G401.6 (cell line): ENCODE data around the gene A3GALT2.
A peak's percentile ranks its signal among the peaks of the same experiment; 100 is the strongest.
"Not testable (repeated sequence)": the region's sequence is repeated elsewhere in the genome, so short reads cannot be mapped to it uniquely, and the experiment has no call there.

Experiments used
- FAIRE-seq: peaks from 2 replicates; lab custom pipeline; 2012; peaks lifted over from hg19 to GRCh38; lab: Jason Lieb, UNC

Gene A3GALT2

DNA sequence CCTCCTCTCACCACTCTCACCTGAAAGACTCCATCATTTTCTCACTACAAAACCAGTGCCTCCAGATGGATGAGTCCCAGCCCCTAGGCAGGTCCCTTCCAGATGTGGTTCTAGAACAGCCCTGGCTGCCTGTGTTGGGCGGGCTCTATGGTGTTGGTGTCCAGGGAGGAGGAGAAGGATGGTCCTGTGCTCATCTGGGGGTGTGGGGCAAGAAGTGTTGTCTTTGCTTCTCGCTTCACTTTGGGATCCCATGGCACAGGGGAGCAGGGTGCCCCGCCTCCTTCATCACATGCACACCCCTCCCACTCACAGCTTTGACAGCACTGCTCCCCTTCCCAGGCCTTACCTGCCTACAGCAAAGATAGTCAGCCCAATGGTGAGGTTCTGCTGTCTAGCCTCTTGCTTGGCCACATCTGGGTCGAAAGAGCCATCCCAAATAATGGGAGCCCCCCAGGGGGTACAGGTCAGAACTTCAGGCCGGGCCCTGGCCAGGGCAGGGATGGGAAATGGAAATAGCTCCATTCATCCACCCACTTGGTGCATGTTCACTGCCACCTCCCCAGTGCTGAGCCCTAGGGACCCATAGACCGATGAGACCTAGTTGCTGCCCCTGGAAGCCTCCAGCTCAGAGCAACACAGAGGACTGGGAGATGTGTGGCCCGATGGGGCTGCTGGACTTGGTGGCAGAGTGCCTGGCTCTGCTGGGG is 9.0 kb downstream of the A3GALT2 start:
- FAIRE-seq: no peak

GRCh38 chr1:33310702-33311101 is 10.2 kb downstream of the A3GALT2 start:
- FAIRE-seq: no peak

- not testable (repeated sequence) for FAIRE-seq
These were observed 11.5 kb downstream of the A3GALT2 start for GRCh38 chr1:33309351-33309750.

DNA sequence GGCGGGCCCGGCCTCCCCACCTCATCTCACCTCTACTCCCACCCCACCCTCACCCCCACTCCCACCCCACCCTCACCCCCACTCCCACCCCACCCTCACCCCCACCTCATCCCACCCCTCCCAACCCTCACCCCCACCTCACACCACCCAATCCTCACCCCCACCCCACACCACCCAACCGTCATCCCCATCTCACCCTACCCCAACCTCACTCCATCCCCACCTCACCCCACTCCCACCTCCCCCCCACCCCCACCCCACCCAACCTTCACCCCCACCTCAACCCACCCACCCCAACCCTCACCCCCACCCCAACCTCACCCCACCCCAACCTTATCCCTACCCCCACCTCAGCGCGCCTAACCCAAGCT is 13.4 kb downstream of the A3GALT2 start:
- no peak for FAIRE-seq

DNA sequence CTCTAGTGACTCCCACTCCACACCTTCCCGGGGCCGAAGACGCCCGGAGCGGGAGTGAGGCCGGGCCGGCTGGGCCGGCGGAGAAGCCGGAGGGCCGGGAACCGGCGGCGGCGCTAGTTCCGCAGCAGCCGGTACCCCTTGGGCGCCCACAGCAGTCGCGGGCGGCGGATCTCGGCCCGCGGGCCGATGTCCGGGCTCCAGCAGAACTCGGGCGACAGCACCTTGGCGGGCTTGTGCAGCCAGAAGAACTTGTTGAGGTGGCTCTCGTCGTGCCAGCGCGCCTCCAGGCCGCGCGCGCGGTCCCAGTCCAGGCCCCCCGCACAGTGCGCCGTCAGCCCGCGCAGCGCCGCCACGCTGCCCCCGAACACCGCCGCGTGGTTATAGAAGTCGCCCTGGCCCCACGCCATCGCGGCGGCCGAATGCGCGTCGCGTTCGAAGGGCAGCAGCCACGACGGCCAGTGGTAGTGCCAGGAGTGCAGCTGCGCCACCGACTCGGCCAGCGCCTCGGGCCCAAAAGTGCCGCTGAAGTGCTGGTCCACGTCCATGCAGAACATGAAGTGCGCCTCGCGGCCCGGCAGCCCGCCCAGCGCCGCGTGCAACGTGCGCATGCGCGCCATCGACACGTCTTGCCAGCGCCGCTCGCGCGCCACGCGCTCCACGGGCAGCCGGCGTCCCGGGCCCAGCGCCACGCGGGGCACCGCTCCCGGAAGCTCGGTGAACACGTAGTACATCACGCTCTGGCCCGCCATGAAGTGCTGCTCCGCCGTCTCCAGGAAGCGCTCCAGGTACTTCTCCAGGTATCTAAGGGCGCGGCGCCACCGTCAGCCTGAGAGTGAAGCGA is 14.0 kb downstream of the A3GALT2 start:
- FAIRE-seq: no peak

- no peak for FAIRE-seq
These were observed 14.9 kb downstream of the A3GALT2 start for GRCh38 chr1:33305816-33306652.

DNA sequence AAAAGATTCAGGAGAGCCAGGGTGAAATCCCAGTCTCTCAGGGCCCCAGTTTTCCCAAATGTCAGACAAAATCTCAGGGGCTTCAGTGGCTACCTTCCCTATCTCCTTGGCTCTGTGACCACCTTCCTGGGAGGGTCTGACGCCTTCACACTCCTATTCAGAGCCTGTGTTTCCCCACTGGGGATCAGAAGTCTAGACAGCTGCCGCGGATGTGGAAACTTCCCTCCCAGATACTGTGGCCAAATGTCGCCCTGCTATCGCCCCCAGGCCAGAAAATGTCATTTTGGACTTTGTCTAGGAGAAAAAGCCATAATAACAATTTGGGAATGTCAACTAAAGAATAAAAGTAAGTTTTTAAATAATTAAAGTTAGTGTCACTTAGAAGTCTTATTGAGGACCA is 15.9 kb downstream of the A3GALT2 start:
- no peak for FAIRE-seq

GRCh38 chr1:33302325-33302724 is 18.6 kb downstream of the A3GALT2 start:
- FAIRE-seq: no peak

DNA sequence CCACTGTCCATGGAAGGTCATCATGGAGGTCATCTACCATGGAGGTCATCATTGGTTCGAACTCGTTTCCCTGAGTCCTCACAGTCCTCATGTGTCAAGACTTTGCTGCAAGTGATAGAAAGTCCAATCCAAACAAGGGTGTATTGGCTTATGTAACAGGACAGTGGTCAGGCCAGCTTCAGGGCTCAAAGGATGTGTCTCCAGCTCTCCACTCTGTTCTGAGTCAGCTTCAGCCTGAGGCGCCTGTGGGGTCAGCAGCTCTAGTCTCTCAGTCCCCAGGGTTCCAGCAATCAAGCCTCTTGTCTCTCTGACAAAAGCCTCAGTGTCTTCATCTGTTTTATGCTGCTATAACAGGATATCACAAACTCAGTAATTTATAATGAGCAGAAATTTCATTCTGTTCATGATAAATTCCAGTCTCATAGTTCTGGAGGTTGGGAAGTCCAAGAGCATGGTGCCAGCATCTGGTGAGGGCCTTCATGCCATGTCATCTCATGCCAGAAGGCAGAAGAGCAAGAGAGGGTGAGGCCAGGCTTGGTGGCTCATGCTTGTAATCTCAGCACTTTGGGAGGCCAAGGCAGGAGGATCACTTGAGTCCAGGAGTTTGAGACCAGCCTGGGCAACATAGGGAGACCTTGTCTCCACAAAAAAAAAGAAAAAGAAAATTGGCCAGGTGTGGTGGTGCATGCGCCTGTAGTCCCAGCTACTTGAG is 19.5 kb downstream of the A3GALT2 start:
- no peak for FAIRE-seq

GRCh38 chr1:33300673-33301072 is 20.2 kb downstream of the A3GALT2 start:
- no peak for FAIRE-seq

GRCh38 chr1:33299461-33300155 is 21.3 kb downstream of the A3GALT2 start:
- no peak for FAIRE-seq

DNA sequence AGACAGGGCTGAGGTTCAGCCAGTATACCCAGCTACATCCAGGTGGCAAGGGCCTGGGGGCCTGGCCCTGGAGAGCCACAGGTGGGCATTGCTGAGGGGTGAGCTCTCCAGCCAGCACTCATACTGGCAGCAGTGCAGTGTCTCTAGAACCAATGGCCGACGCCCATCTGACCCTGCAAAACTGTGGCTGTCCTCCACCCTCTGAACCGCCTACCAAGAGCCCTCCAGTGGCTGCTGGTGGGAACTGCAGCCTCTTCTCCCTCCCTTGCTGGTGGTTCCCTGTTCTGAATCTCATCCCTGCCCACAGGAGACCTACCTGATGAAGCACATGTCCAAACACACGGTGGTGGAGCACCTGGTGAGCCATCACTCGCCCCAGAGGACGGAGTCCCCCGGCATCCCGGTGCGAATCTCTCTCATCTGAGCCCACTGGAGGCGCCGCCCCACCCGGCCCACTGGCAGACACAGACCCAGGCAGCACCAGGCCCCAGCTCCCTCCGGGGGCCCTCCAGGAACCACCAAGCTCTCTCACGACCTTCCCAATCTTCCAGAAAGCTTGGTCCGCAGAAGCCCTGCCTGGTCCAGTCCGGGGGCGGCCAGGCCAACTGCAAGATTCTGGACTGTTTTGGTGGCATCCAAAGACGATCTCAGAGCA is 22.1 kb downstream of the A3GALT2 start:
- FAIRE-seq: peak; percentile 39

DNA sequence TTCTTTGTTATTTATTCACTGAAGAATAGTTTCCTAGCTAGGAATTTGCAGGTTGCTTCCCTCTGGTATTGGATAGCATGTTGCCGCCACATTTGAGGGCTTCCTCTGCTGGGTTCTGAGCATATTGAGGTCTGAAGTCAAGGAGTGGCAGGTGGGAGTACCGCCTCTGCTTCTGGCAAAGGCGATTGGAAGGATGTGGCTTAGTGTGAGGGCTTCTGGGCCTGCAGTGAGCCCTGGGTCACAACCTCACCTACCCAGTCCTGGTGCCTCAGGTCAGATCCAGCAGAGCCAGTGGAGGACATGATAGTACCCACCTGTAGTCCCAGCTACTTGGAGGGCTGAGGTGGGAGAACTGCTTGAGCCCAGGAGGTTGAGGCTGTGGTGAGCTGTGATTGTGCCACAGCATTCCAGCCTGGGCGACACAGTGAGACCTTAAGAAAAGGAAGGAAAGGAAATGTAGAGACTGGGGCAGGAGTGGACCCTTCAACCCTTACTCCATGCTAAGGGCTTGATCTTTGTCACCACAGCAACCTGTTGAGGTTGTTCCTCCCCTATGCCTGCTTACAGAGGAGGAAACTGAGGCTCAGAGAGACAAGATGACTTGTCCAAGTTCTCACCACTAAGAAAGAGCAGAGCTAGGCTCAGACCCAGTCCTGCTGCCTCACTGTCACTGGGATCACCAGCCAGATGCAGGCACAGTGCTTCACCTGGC is 22.8 kb downstream of the A3GALT2 start:
- no peak for FAIRE-seq

DNA sequence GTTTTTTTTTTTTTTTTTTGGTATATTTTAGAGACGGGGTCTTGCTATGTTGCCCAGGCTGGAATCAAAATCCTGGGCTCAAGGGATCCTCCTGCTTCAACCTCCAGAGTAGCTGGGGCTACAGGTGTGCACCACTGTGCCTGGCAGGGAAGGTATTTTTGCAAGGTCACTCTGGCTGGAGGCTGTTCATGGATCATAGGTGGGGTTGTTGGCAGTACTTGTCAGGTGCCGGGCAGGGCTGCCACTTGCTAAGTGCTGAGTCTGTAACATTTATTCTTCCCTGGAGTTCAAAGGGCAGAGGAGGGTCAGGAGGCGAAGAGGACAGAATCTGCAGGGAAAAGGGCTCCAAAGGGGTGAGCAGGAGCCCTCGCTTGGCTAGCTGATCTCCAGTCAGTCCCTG is 24.1 kb downstream of the A3GALT2 start:
- no peak for FAIRE-seq

DNA sequence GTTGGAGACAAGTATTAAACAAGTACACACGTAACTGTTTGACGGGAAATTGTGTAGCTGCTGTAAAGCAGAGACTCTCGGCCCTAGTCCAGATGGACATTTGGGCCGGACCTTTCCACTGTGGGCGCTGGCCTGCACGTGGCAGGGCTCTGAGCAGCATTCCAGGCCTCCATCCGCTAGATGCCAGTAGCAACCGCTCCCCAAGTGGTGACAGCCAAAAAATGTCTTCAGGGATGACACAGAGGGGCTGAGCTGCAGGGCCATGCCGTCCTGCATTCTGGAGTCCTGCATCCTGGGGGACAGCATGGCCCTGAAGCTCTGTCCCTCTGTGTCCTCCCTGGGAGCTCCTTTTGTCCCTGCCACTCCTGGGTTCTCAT is 24.8 kb downstream of the A3GALT2 start:
- no peak for FAIRE-seq

GRCh38 chr1:33295450-33296081 is 25.3 kb downstream of the A3GALT2 start:
- no peak for FAIRE-seq

- FAIRE-seq: no peak
These were observed 25.9 kb downstream of the A3GALT2 start for GRCh38 chr1:33295023-33295422.

- FAIRE-seq: no peak
These were observed 26.6 kb downstream of the A3GALT2 start for GRCh38 chr1:33294071-33295010.
